ENCODE data around the gene CEP85. TPM values are rescaled to one million over a fixed set of nuclear protein-coding genes. Genes with fewer than 3 reads are reported as not detected.

CEP85 gene
- total and polyA plus RNA-seq, 2 of the 13 experiments (the other 11 are each of a cell fraction or from before 2014, with no cell fraction given) = 16.1 to 26.7 TPM

DNA sequence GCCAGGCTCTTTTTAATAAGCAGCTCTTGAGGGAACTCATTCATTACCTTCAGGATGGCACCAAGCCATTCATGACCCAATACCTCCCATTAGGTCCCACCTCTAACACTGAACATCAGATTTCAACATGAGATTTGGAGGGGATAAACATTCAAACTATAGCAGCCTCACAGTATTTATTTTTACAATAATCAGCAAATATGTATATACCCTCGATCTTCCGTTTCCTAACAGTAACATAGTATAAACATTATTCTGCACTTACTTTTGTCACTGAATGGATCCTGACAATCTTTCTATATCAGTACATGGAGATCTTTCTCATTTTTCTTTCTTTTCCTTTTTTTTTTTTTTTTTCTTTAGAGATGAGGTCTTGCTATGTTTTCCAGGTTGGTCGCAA is 38.2 kb upstream of the CEP85 start:
- H3K79me2 ChIP-seq (ENCODE audit: insufficient read depth, low read length) = no peaks in the 10 kb centered on the region
- WGBS (ENCODE audit: low lambda C conversion rate) = 69% methylated on average over 3 of the region's 3 CpGs
- no TSS peak for BruUV-seq (replicated peaks)
- intact Hi-C loops (cut with micrococcal nuclease; ENCODE audit: unreplicated experiment) = no loop called here
- in situ Hi-C loops (cut with HindIII; ENCODE audit: extremely low pct_ligation_motif_present, low pct_unique_long_range_greater_than_20kb) = no loop called here
- TF ChIP-seq SP1 (IDR thresholded peaks at IDR 0.05) (no peak), SP1 (CRISPR knock-in tag; IDR thresholded peaks at IDR 0.05) (no peak), MAFK (conservative IDR thresholded peaks at IDR 0.05 in 1 of 2, IDR thresholded peaks at IDR 0.05 in 1 of 2; ENCODE audit: low read length in 2 of 2) (peak; percentile 21 to 31; a peak in 1 of 4 replicates), SMAD3 (CRISPR knock-in tag; IDR thresholded peaks at IDR 0.05) (no peak)
- H3K27ac ChIP-seq (ENCODE audit: extremely low read length, insufficient read depth, low read length) = no peak overlapping the region
- POLR2A ChIA-PET = no interaction called here
- no peaks in the 10 kb centered on the region for H3K4me1 ChIP-seq (ENCODE audit: insufficient read depth, low read length)
- H3K9ac ChIP-seq (ENCODE audit: insufficient read depth, low read depth, low read length) = no peak overlapping the region
- CTCF ChIA-PET (ENCODE audit: low intra/inter-chr PET ratio, low total read pairs) = no interaction called here
- FAIRE-seq = no peak
- no peak for DNase-seq (ENCODE audit: low spot score)
- no peaks in the 10 kb centered on the region for H3K9me3 ChIP-seq (ENCODE audit: low read length)
- peaks cover 0 to 31% of the 10 kb centered on the region in 2 experiments; a peak in 2 of 5 replicates for H3K27me3 ChIP-seq (ENCODE audit: control insufficient read depth in 1 of 2, insufficient read depth in 2 of 2, low read length in 2 of 2)
- no peak for ATAC-seq
- no peak overlapping the region for H2AFZ ChIP-seq (ENCODE audit: low read length)
- H4K20me1 ChIP-seq (ENCODE audit: insufficient read depth, low read length) = no peaks in the 10 kb centered on the region
- no peak overlapping the region for H3K4me2 ChIP-seq (ENCODE audit: low read depth, low read length)
- H3K4me3 ChIP-seq (replicated peaks in 1 of 3; ENCODE audit: insufficient read depth in 1 of 3, low read depth in 2 of 3, low read length in 3 of 3) = no peak overlapping the region
- no peaks in the 10 kb centered on the region for H3K36me3 ChIP-seq (replicated peaks in 1 of 2; ENCODE audit: control insufficient read depth in 1 of 2, insufficient read depth in 2 of 2, low read length in 2 of 2)

- FAIRE-seq (no peak), DNase-seq (ENCODE audit: low spot score) (no peak), ATAC-seq (no peak)
- no peak overlapping the region for H3K27ac ChIP-seq (ENCODE audit: extremely low read length, insufficient read depth, low read length)
- ChIA-PET CTCF (ENCODE audit: low intra/inter-chr PET ratio, low total read pairs) (no interaction called here), POLR2A (no interaction called here)
- WGBS (ENCODE audit: low lambda C conversion rate) = 0% methylated on average over 1 of the region's 3 CpGs
- no peak overlapping the region for H2AFZ ChIP-seq (ENCODE audit: low read length)
- intact Hi-C loops (cut with micrococcal nuclease; ENCODE audit: unreplicated experiment) = no loop called here
- no peaks in the 10 kb centered on the region for H3K36me3 ChIP-seq (replicated peaks in 1 of 2; ENCODE audit: control insufficient read depth in 1 of 2, insufficient read depth in 2 of 2, low read length in 2 of 2)
- H3K27me3 ChIP-seq (ENCODE audit: control insufficient read depth in 1 of 2, insufficient read depth in 2 of 2, low read length in 2 of 2) = peaks cover 1 to 31% of the 10 kb centered on the region in 2 experiments; a peak in 2 of 5 replicates
- H3K9me3 ChIP-seq (ENCODE audit: low read length) = no peaks in the 10 kb centered on the region
- no peaks in the 10 kb centered on the region for H3K79me2 ChIP-seq (ENCODE audit: insufficient read depth, low read length)
- BruUV-seq (replicated peaks) = no TSS peak
- no peak overlapping the region for H3K9ac ChIP-seq (ENCODE audit: insufficient read depth, low read depth, low read length)
- in situ Hi-C loops (cut with HindIII; ENCODE audit: extremely low pct_ligation_motif_present, low pct_unique_long_range_greater_than_20kb) = no loop called here
- H3K4me3 ChIP-seq (replicated peaks in 1 of 3; ENCODE audit: insufficient read depth in 1 of 3, low read depth in 2 of 3, low read length in 3 of 3) = no peak overlapping the region
- H3K4me2 ChIP-seq (ENCODE audit: low read depth, low read length) = no peak overlapping the region
- TF ChIP-seq, protein P1, sequence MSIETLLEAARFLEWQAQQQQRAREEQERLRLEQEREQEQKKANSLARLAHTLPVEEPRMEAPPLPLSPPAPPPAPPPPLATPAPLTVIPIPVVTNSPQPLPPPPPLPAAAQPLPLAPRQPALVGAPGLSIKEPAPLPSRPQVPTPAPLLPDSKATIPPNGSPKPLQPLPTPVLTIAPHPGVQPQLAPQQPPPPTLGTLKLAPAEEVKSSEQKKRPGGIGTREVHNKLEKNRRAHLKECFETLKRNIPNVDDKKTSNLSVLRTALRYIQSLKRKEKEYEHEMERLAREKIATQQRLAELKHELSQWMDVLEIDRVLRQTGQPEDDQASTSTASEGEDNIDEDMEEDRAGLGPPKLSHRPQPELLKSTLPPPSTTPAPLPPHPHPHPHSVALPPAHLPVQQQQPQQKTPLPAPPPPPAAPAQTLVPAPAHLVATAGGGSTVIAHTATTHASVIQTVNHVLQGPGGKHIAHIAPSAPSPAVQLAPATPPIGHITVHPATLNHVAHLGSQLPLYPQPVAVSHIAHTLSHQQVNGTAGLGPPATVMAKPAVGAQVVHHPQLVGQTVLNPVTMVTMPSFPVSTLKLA (IDR thresholded peaks at IDR 0.05) = peak; percentile 94
- TF ChIP-seq CEBPB (IDR thresholded peaks at IDR 0.05; ENCODE audit: borderline replicate concordance, low read depth, low read length) = no peak
- no peaks in the 10 kb centered on the region for H4K20me1 ChIP-seq (ENCODE audit: insufficient read depth, low read length)
- no peaks in the 10 kb centered on the region for H3K4me1 ChIP-seq (ENCODE audit: insufficient read depth, low read length)
These were observed 36.7 kb upstream of the CEP85 start for GRCh38 chr1:26197301-26197700.

Data from HepG2 (cell line).